Trophoblast cell (in vitro differentiated cells and primary cell): ENCODE measurements around the gene CNTN4.
"Not testable (repeated sequence)": the region's sequence is repeated elsewhere in the genome, so short reads cannot be mapped to it uniquely, and the experiment has no call there.

Source experiments
- DNase-seq, 2 donors: peaks; one replicate each; pipeline ENCODE4 v3.0.0-alpha.2; 2016
- H2AFZ ChIP-seq: 2 replicates; pipeline ENCODE4 v1.6.1; 2013; ENCODE audit warnings: low read length, moderate library complexity, mild to moderate bottlenecking; ENCODE audit not compliant: insufficient read depth, poor library complexity
- H2AK5ac ChIP-seq: 2 replicates; pipeline ENCODE4 v1.6.1; 2013; ENCODE audit warnings: mild to moderate bottlenecking, low read length
- H2BK120ac ChIP-seq: 2 replicates; pipeline ENCODE4 v1.6.1; 2013; ENCODE audit warnings: low read length, mild to moderate bottlenecking, moderate library complexity; ENCODE audit not compliant: insufficient read depth, poor library complexity
- H2BK12ac ChIP-seq: 2 replicates; pipeline ENCODE4 v1.6.1; 2013; ENCODE audit warnings: mild to moderate bottlenecking, low read length, moderate library complexity
- H2BK5ac ChIP-seq: 2 replicates; pipeline ENCODE4 v1.6.1; 2013; ENCODE audit warnings: low read length, low read depth, moderate library complexity, mild to moderate bottlenecking; ENCODE audit not compliant: poor library complexity
- H3K14ac ChIP-seq: 2 replicates; pipeline ENCODE4 v1.6.1; 2013; ENCODE audit warnings: mild to moderate bottlenecking, low read length
- H3K18ac ChIP-seq: 2 replicates; pipeline ENCODE4 v1.6.1; 2013; ENCODE audit warnings: mild to moderate bottlenecking, low read length
- H3K23ac ChIP-seq: 2 replicates; pipeline ENCODE4 v1.6.1; 2013; ENCODE audit warnings: low read length
- H3K27ac ChIP-seq: 2 replicates; pipeline ENCODE4 v1.5.1; 2013; ENCODE audit warnings: low read depth, mild to moderate bottlenecking, inconsistent platforms, low read length, moderate library complexity
- H3K27me3 ChIP-seq: 2 replicates; pipeline ENCODE4 v1.6.1; 2013; ENCODE audit warnings: inconsistent platforms, mild to moderate bottlenecking, low read length, moderate library complexity; ENCODE audit not compliant: insufficient read depth
- H3K36me3 ChIP-seq, 2 experiments: 1 replicate in 1 of 2; 2 replicates in 1 of 2; pipeline ENCODE4 v1.6.1; 2013; ENCODE audit warnings: low read length in 2 of 2, mild to moderate bottlenecking in 2 of 2, moderate library complexity in 1 of 2; ENCODE audit not compliant: insufficient read depth in 2 of 2, control insufficient read depth in 1 of 2
- H3K4ac ChIP-seq: 2 replicates; pipeline ENCODE4 v1.6.1; 2013; ENCODE audit warnings: low read depth, mild to moderate bottlenecking, low read length, moderate library complexity
- H3K4me1 ChIP-seq, 2 experiments: 1 replicate in 1 of 2; 2 replicates in 1 of 2; pipeline ENCODE4 v1.6.1; 2013; ENCODE audit warnings: low read length in 2 of 2, mild to moderate bottlenecking in 2 of 2, moderate library complexity in 1 of 2; ENCODE audit not compliant: insufficient read depth in 2 of 2, control insufficient read depth in 1 of 2
- H3K4me2 ChIP-seq: 2 replicates; pipeline ENCODE4 v1.6.1; 2013; ENCODE audit warnings: inconsistent platforms, mild to moderate bottlenecking, low read length, moderate library complexity
- H3K4me3 ChIP-seq: 2 replicates; pipeline ENCODE4 v1.5.1; 2013; ENCODE audit warnings: mild to moderate bottlenecking, low read depth, low read length, inconsistent platforms
- H3K79me1 ChIP-seq: one replicate; pipeline ENCODE4 v1.6.1; 2013; ENCODE audit warnings: low read length
- H3K79me2 ChIP-seq: 2 replicates; pipeline ENCODE4 v1.6.1; 2013; ENCODE audit warnings: low read length, mild to moderate bottlenecking; ENCODE audit not compliant: control insufficient read depth, insufficient read depth, poor library complexity
- H3K9ac ChIP-seq: 2 replicates; pipeline ENCODE4 v1.6.1; 2013; ENCODE audit warnings: mild to moderate bottlenecking, low read length
- H3K9me3 ChIP-seq: 2 replicates; pipeline ENCODE4 v1.6.1; 2013; ENCODE audit warnings: low read depth, mild to moderate bottlenecking, control low read depth, inconsistent platforms, low read length; ENCODE audit not compliant: insufficient read depth
- H4K12ac ChIP-seq: 2 replicates; pipeline ENCODE4 v1.6.1; 2013; ENCODE audit warnings: low read depth, mild to moderate bottlenecking, low read length, moderate library complexity
- H4K8ac ChIP-seq: 2 replicates; pipeline ENCODE4 v1.6.1; 2013; ENCODE audit warnings: low read depth, mild to moderate bottlenecking, low read length, moderate library complexity
- H4K91ac ChIP-seq: one replicate; pipeline ENCODE4 v1.6.1; 2013; ENCODE audit warnings: low read depth, mild to moderate bottlenecking, low read length, moderate library complexity
- WGBS: extraction: QIAGEN DNeasy Blood & Tissue Kit; methylation state at CpG from one replicate; pipeline ENCODE4 v1.1.7; 2013; ENCODE audit warnings: missing lambda C conversion rate; ENCODE audit not compliant: insufficient read length, insufficient coverage; ENCODE audit errors: extremely low coverage; 5-methylcytosine and 5-hydroxymethylcytosine counted together

The CNTN4 gene

DNA sequence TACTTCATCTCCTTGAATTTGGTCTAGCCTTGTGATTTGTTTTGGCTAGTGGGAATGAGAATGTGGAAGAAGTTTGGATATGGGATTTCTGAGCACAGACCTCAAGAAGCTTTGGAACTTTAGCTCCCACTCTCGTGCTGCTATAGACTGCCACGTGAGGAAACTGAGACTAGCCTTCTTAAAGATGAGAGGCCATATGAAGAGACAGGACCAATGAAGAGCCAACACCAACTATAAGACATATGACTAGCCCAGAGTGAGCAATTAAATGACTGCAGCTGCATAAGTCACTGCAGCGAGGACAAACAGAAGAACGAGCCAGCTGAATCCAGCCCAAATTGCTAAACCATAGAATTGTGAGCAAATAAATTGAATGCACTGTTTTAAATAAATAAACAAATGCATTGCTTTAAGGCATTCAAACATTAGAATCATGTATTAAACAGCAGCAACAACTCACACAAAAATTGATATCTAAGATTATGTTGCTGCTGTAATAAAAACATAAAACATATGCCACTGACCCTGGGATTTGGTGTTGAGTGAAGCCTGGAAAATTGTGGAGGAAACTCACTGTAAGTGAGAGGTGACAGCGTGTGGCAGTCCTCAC is 15.7 kb upstream of the CNTN4 start:
- H3K79me1 ChIP-seq: no peaks in the 10 kb centered on the region
- H3K23ac ChIP-seq: no peak overlapping the region
- no peak overlapping the region for H3K4ac ChIP-seq
- H3K4me2 ChIP-seq: no peak overlapping the region
- no peak overlapping the region for H3K9ac ChIP-seq
- no peak overlapping the region for H3K18ac ChIP-seq
- no peak overlapping the region for H3K4me3 ChIP-seq
- H4K8ac ChIP-seq: no peak overlapping the region
- H2BK5ac ChIP-seq: no peak overlapping the region
- no peak overlapping the region for H4K12ac ChIP-seq
- H3K27ac ChIP-seq: no peak overlapping the region
- WGBS: no CpG with 5 or more reads among the region's 5 CpGs
- no peak overlapping the region for H3K14ac ChIP-seq
- no peak overlapping the region for H2AFZ ChIP-seq
- no peak overlapping the region for H2AK5ac ChIP-seq
- no peaks in the 10 kb centered on the region for H3K4me1 ChIP-seq
- no peak overlapping the region for H2BK120ac ChIP-seq
- H3K9me3 ChIP-seq: no peaks in the 10 kb centered on the region
- H3K27me3 ChIP-seq: no peaks in the 10 kb centered on the region
- DNase-seq: no peak
- H3K79me2 ChIP-seq: no peaks in the 10 kb centered on the region
- H4K91ac ChIP-seq: no peak overlapping the region
- H2BK12ac ChIP-seq: no peak overlapping the region
- H3K36me3 ChIP-seq: no peaks in the 10 kb centered on the region

DNA sequence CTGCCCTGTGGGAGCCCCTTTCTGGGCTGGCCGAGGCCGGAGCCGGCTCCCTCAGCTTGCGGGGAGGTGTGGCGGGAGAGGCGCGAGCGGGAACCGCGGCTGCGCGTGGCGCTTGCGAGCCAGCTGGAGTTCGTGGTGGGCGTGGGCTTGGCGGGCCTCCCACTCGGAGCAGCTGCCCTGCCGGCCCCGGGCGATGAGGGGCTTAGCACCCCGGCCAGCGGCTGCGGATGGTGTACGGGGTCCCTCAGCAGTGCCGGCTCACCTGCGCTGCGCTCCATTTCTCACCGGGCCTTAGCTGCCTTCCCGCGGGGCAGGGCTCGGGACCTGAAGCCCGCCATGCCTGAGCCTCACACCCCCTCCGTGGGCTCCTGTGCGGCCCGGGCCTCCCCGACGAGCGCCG is 15.1 kb upstream of the CNTN4 start:
- not testable (repeated sequence) for H4K91ac ChIP-seq, H3K79me2 ChIP-seq, H2AK5ac ChIP-seq, H2BK120ac ChIP-seq, H3K23ac ChIP-seq, H3K9ac ChIP-seq, H3K18ac ChIP-seq, H2AFZ ChIP-seq, H3K27me3 ChIP-seq, H3K27ac ChIP-seq, H3K36me3 ChIP-seq, H3K14ac ChIP-seq, DNase-seq, H4K12ac ChIP-seq, H3K4me3 ChIP-seq, H2BK12ac ChIP-seq, H3K4ac ChIP-seq, H3K9me3 ChIP-seq, H3K4me2 ChIP-seq, H3K79me1 ChIP-seq, H3K4me1 ChIP-seq, H2BK5ac ChIP-seq, H4K8ac ChIP-seq
- no CpG with 5 or more reads among the region's 40 CpGs for WGBS

DNA sequence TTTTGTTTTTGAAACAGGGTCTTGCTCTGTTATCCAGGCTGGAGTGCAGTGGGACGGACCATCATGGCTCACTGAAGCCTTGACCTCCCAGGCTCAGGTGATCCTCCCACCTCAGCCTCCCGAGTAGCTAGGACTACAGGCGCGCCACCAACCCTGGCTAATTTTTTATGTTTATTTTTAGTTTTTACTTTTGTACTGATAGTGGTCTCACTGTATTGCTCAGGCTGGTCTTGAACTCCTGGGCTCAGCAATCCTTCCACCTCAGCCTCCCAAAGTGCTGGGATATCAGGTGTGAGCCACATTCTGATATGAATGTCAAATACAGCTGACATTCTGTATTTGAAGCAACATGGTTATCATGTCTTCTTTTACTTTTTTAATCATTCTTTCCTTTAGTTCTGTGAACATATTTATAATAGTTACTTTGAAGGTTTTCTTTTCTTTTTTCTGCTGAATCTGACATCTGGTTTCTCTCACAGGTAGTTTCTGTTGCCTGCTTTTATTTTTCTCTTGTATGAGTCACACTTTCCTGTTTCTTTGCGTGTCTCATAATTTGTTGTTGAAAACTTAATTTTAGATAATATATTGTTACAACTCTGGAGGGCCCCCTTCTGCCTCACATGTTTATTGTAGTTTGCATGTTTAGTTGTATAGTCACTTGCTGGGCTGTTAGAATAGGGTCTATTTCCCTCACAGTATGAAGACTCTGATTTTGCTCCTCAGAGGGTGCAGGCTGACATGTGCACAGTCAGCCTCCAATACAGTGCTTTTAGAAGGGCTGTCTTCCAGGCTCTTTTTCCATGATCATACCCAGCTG is 8.4 kb upstream of the CNTN4 start:
- no peak overlapping the region for H2AFZ ChIP-seq
- no peaks in the 10 kb centered on the region for H3K9me3 ChIP-seq
- H3K27me3 ChIP-seq: no peaks in the 10 kb centered on the region
- H3K27ac ChIP-seq: no peak overlapping the region
- no peak overlapping the region for H2BK12ac ChIP-seq
- H3K79me1 ChIP-seq: no peaks in the 10 kb centered on the region
- H3K4me2 ChIP-seq: no peak overlapping the region
- no peak overlapping the region for H4K12ac ChIP-seq
- H3K79me2 ChIP-seq: no peaks in the 10 kb centered on the region
- DNase-seq: no peak
- no peaks in the 10 kb centered on the region for H3K4me1 ChIP-seq
- H3K36me3 ChIP-seq: no peaks in the 10 kb centered on the region
- no peak overlapping the region for H3K4ac ChIP-seq
- no peak overlapping the region for H3K9ac ChIP-seq
- no peak overlapping the region for H3K18ac ChIP-seq
- no peak overlapping the region for H3K14ac ChIP-seq
- no peak overlapping the region for H4K8ac ChIP-seq
- no CpG with 5 or more reads among the region's 5 CpGs for WGBS
- H2AK5ac ChIP-seq: no peak overlapping the region
- no peak overlapping the region for H3K23ac ChIP-seq
- no peak overlapping the region for H3K4me3 ChIP-seq
- H2BK120ac ChIP-seq: no peak overlapping the region
- no peak overlapping the region for H2BK5ac ChIP-seq
- H4K91ac ChIP-seq: no peak overlapping the region

DNA sequence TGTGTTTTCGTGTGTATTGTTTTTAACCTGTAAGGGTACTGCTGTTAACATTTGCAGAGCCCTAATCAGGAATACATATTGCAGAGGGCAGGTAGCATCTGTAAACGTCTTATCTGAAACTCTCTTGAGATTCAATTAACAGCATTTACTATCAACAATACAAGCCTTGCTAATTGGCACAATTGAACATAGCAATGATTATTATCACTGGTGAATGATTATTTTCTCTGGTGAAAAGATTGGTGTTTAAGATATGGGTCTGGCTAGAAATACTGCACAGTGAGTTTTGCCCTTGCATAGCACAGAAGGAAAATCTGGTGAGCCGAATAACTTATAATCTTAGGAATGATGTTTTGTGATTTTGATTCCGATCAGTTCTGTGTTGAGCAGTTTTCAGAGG is 5.9 kb upstream of the CNTN4 start:
- Histone ChIP-seq H3K27ac (no peak overlapping the region), H4K12ac (no peak overlapping the region), H2AFZ (no peak overlapping the region), H3K4me2 (no peak overlapping the region), H3K36me3 (no peaks in the 10 kb centered on the region), H3K4ac (no peak overlapping the region), H2BK5ac (no peak overlapping the region), H2BK120ac (no peak overlapping the region), H3K27me3 (no peaks in the 10 kb centered on the region), H3K4me3 (no peak overlapping the region), H3K9ac (no peak overlapping the region), H3K4me1 (no peaks in the 10 kb centered on the region), H3K18ac (no peak overlapping the region), H4K8ac (no peak overlapping the region), H3K79me1 (no peaks in the 10 kb centered on the region), H3K14ac (no peak overlapping the region), H3K79me2 (no peaks in the 10 kb centered on the region), H4K91ac (no peak overlapping the region), H3K9me3 (no peaks in the 10 kb centered on the region), H2BK12ac (no peak overlapping the region), H3K23ac (no peak overlapping the region), H2AK5ac (no peak overlapping the region)
- no peak for DNase-seq
- WGBS: no CpG with 5 or more reads among the region's 4 CpGs
